ENCODE results near the gene LNX1.

The LNX1 gene

DNA sequence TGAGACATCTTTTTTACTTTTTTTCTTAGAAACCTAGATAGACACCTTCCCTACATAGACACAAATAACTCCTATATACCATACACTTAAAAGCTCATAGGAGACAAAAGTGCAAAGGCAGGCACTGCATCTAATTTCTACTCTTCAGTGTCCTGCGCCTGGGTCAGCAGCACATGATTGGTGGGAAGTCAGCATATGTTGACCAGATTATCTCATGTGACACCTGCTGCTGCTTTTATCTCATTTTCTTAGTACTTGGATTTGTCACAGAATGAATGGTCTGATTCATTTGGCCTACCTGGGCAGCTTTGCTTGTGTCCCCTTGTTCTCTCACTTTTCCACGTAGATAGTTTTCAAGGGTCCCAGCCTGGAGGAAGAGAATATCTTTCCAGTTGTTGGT lies 24.9 kb upstream of the LNX1 start:
- H3K27me3 Mint-ChIP-seq (ENCODE audit: low read depth) = no peaks in the 10 kb centered on the region
- H3K4me1 Mint-ChIP-seq (ENCODE audit: low read depth) = no peaks in the 10 kb centered on the region
- H3K4me3 Mint-ChIP-seq = no peak overlapping the region
- H3K9me3 Mint-ChIP-seq = no peaks in the 10 kb centered on the region
- H3K36me3 Mint-ChIP-seq (ENCODE audit: low read depth) = no peaks in the 10 kb centered on the region
- no peak overlapping the region for H3K27ac Mint-ChIP-seq
- DNase-seq (ENCODE audit: low spot score) = no peak

DNA sequence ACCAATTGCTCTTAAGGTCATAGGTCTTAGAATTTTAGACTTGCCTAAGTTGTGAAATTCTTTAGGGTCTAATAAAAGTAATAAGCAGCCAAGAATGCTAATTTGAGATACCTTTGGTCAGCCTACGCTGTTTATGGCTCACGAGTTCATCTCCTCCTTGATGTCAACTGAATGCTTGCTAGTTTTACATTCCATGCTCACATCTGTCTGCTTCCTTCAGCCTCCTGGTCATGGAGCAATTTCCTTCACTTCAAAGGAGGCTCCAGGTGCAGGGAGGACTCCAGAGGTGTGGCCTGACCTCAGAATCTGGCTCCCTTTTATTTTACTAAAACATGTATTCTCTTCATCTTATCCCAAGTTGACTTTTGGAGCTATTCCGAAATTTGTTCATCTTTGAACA lies 23.3 kb upstream of the LNX1 start:
- H3K4me1 Mint-ChIP-seq (ENCODE audit: low read depth) = no peaks in the 10 kb centered on the region
- no peaks in the 10 kb centered on the region for H3K27me3 Mint-ChIP-seq (ENCODE audit: low read depth)
- DNase-seq (ENCODE audit: low spot score) = no peak
- no peak overlapping the region for H3K27ac Mint-ChIP-seq
- H3K9me3 Mint-ChIP-seq = no peaks in the 10 kb centered on the region
- H3K36me3 Mint-ChIP-seq (ENCODE audit: low read depth) = no peaks in the 10 kb centered on the region
- no peak overlapping the region for H3K4me3 Mint-ChIP-seq

DNA sequence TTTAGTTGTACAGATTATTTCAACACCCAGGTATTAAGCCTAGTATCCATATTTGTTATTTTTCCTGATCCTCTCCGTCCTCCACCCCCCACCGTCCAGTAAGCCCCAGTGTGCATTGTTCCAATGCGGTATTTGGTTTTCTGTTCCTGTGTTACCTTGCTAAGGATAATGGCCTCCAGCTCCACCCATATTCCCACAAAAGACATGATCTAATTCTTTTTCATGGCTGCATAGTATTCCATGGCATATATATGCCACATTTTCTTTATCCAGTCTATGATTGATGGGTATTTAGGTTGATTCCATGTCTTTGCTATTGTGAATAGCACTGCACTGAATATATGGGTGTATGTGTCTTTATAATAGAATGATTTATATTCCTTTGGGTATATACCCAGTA lies 22.1 kb upstream of the LNX1 start:
- no peak for DNase-seq (ENCODE audit: low spot score)

DNA sequence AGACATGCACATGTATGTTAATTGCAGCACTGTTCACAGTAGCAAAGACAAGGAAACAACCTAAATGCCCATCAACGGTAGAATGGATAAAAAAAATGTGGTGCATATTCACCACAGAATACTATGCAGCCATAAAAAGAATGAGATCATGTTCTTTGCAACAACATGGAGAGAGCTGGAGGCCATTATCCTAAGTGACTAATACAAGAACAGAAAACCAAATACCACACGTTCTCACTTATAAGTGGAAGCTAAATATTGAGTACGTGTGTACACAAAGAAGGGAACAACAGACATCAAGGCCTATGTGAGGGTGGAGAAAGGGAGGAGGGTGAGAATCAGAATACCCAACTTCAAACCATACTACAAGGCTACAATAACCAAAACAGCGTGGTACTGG lies 17.4 kb upstream of the LNX1 start:
- Mint-ChIP-seq H3K36me3 (ENCODE audit: low read depth) (no peaks in the 10 kb centered on the region), H3K9me3 (no peaks in the 10 kb centered on the region), H3K4me3 (no peak overlapping the region), H3K4me1 (ENCODE audit: low read depth) (no peaks in the 10 kb centered on the region), H3K27me3 (ENCODE audit: low read depth) (no peaks in the 10 kb centered on the region), H3K27ac (no peak overlapping the region)
- no peak for DNase-seq (ENCODE audit: low spot score)

More for the DNA sequence above, 22.1 kb upstream of the LNX1 start:
- Mint-ChIP-seq H3K27me3 (ENCODE audit: low read depth) (no peaks in the 10 kb centered on the region), H3K4me3 (no peak overlapping the region), H3K9me3 (no peaks in the 10 kb centered on the region), H3K27ac (no peak overlapping the region), H3K36me3 (ENCODE audit: low read depth) (no peaks in the 10 kb centered on the region), H3K4me1 (ENCODE audit: low read depth) (no peaks in the 10 kb centered on the region)

DNA sequence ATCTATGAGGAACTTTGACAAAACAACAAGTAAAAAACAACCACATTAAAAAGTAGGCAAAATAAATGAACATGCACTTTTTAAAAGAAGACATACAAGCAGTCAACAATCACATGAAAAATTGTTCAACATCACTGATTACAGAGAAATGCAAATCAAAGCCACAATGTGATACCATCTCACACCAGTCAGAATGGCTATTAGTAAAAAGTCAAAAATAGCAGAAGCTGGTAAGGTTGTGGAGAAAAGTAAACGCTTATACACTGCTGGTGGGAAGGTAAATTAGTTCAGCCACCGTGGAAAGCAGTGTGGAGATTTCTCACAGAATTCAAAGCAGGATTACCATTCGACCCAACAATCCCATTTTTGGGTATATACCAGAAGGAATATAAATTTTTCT lies 17.0 kb upstream of the LNX1 start:
- Mint-ChIP-seq H3K27me3 (ENCODE audit: low read depth) (no peaks in the 10 kb centered on the region), H3K36me3 (ENCODE audit: low read depth) (no peaks in the 10 kb centered on the region), H3K4me1 (ENCODE audit: low read depth) (no peaks in the 10 kb centered on the region), H3K4me3 (no peak overlapping the region), H3K9me3 (no peaks in the 10 kb centered on the region), H3K27ac (no peak overlapping the region)
- no peak for DNase-seq (ENCODE audit: low spot score)

DNA sequence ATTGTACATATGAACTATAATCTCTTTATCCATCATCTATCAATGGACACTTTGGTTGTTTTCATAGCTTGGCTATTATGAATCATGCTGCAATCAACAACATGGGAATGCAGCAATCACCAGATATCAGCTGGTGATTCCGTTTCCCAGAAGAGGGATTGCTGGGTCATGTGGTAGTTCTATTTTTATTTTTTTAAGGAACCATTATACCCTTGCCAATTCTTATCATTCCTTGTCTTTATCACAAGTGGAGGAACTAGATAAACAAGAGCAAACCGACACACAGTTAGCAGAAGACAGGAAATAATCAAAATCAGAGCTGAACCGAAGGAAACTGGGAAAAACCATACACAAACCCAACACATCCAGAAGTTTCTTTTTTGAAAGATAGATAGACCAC lies 14.5 kb upstream of the LNX1 start:
- Mint-ChIP-seq H3K27ac (no peak overlapping the region), H3K4me3 (no peak overlapping the region), H3K36me3 (ENCODE audit: low read depth) (no peaks in the 10 kb centered on the region), H3K4me1 (ENCODE audit: low read depth) (no peaks in the 10 kb centered on the region), H3K27me3 (ENCODE audit: low read depth) (no peaks in the 10 kb centered on the region), H3K9me3 (no peaks in the 10 kb centered on the region)
- no peak for DNase-seq (ENCODE audit: low spot score)

DNA sequence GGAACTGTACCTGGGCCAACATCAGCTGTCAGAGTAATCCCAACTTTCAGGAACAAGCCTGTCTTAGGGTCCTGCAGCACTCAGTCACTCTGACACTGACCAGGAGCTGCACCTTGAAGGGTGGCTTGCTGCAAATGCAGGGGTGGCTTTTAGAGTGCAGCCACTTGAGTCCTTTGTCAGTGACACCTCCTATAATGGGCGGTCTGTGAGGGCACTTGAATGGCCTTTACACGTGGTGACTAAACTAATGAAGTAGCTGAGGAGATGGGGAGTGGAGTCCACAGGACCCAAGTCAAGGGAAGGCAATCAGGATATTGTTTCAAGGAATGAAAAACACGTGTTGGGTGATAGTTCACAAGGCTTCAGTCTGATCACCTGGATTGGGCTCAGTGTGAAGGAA lies 11.1 kb upstream of the LNX1 start:
- Mint-ChIP-seq H3K4me3 (no peak overlapping the region), H3K27ac (no peak overlapping the region), H3K4me1 (ENCODE audit: low read depth) (no peaks in the 10 kb centered on the region), H3K9me3 (no peaks in the 10 kb centered on the region), H3K36me3 (ENCODE audit: low read depth) (no peaks in the 10 kb centered on the region), H3K27me3 (ENCODE audit: low read depth) (no peaks in the 10 kb centered on the region)
- no peak for DNase-seq (ENCODE audit: low spot score)

DNA sequence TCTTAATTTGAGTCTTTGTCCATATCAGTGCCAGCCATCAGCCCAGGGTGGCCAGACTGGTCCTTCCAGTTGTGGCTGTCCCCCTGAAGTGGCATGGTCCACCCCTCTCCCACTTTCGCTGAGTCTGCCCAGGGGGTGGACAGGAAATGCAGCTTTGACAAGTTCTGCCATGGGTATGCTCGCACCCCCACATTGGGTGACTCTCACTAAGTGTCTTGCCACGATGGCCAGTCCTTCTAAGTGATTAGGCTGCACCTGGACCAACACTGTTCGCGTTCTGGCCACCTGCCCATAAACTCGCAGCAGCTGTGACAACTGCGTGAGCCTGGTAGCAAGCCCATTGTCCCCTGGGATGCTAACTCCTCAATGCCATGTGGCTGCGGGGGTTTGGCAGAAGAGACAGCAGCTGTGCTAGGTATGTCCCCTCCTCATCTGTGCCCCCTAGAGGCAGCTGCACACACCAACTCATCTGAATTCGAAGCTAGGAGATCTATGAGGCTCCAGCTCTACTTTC lies 10.0 kb upstream of the LNX1 start:
- no peaks in the 10 kb centered on the region for H3K36me3 Mint-ChIP-seq (ENCODE audit: low read depth)
- H3K27ac Mint-ChIP-seq = no peak overlapping the region
- no peaks in the 10 kb centered on the region for H3K9me3 Mint-ChIP-seq
- no peak overlapping the region for H3K4me3 Mint-ChIP-seq
- no peaks in the 10 kb centered on the region for H3K4me1 Mint-ChIP-seq (ENCODE audit: low read depth)
- no peak for DNase-seq (ENCODE audit: low spot score)
- H3K27me3 Mint-ChIP-seq (ENCODE audit: low read depth) = no peaks in the 10 kb centered on the region

DNA sequence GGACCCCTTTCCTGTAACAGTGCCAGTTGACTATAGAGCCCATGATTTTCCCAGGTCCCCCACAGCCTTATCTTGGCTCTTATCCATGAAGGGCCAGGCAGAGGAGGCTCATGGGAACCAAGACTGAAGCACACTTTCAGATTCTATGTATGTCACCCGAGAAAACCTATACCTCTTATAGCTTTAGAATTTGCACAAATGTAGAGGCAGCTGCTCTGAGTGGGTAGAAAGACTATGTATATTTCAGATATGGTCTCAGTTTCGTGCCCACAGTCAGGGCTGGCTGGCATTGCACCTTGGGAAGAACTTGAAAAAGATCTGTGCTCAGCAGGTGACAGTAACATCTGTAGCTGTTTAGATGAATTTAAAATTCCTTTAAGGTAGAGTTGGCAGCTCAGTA lies 8.3 kb upstream of the LNX1 start:
- no peaks in the 10 kb centered on the region for H3K9me3 Mint-ChIP-seq
- no peaks in the 10 kb centered on the region for H3K36me3 Mint-ChIP-seq (ENCODE audit: low read depth)
- H3K4me1 Mint-ChIP-seq (ENCODE audit: low read depth) = no peaks in the 10 kb centered on the region
- no peak for DNase-seq (ENCODE audit: low spot score)
- no peak overlapping the region for H3K4me3 Mint-ChIP-seq
- no peaks in the 10 kb centered on the region for H3K27me3 Mint-ChIP-seq (ENCODE audit: low read depth)
- H3K27ac Mint-ChIP-seq = no peak overlapping the region

DNA sequence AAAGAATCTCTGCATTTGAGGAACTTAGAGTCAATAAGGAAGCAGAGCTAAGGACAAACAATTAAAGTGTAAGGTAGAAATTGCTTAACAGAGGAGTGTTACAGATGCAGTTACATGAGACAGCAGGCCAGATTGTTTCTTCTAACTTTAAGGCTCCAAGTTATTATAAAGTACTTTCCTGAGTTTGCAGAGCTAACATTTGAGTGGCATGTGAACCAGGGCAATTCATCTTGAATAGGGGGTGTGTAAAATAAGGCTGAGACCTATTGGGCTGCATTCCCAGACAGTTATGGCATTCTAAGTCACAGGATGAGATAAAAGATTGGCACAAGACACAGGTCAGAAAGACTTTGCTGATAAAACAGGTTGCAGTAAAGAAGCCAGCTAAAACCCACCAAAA lies 7.6 kb upstream of the LNX1 start:
- H3K4me3 Mint-ChIP-seq = no peak overlapping the region
- no peaks in the 10 kb centered on the region for H3K9me3 Mint-ChIP-seq
- no peak overlapping the region for H3K27ac Mint-ChIP-seq
- no peaks in the 10 kb centered on the region for H3K27me3 Mint-ChIP-seq (ENCODE audit: low read depth)
- no peaks in the 10 kb centered on the region for H3K36me3 Mint-ChIP-seq (ENCODE audit: low read depth)
- DNase-seq (ENCODE audit: low spot score) = no peak
- H3K4me1 Mint-ChIP-seq (ENCODE audit: low read depth) = no peaks in the 10 kb centered on the region

DNA sequence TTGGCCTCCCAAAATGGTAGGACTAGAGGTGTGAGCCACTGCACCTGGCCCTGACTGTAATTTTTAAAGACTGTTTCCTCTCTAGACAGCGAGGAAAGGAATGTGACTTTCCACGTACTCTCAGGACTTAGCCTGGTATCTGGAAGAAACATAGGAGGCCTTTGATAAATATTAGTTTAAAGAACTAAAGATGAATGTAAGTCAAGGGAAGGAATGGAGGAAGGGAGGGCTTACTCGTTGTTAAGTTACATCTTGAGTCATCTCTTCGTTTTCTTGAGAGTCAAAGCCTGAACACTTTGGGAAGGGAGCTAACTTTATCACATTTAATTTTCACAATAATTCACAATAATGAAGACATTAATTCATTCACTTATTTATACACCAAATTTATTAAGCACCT lies 7.2 kb upstream of the LNX1 start:
- no peak for DNase-seq (ENCODE audit: low spot score)
- Mint-ChIP-seq H3K4me3 (no peak overlapping the region), H3K4me1 (ENCODE audit: low read depth) (no peaks in the 10 kb centered on the region), H3K27me3 (ENCODE audit: low read depth) (no peaks in the 10 kb centered on the region), H3K9me3 (no peaks in the 10 kb centered on the region), H3K27ac (no peak overlapping the region), H3K36me3 (ENCODE audit: low read depth) (no peaks in the 10 kb centered on the region)

DNA sequence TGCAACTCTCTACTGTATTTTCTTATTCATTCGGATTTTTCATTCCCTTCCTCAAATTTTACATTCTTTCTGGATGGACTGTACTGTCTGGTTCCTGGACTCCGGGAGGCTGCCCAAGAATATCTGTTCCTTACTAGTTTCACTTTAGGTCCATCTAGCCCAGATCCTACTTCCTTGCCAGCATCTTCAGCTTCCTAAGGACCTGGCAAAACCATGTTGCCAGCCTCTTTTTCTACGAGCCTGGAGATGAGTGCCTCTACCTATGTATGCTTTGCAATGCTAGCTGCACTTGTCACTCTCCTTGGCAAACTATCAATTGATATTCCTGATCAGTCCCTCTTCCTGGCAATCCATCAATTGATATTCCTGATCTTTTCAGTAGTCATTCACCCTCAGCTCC lies 5.6 kb upstream of the LNX1 start:
- H3K27ac Mint-ChIP-seq = no peak overlapping the region
- H3K4me1 Mint-ChIP-seq (ENCODE audit: low read depth) = no peaks in the 10 kb centered on the region
- no peak overlapping the region for H3K4me3 Mint-ChIP-seq
- H3K27me3 Mint-ChIP-seq (ENCODE audit: low read depth) = peaks cover 8% of the 10 kb centered on the region
- no peaks in the 10 kb centered on the region for H3K36me3 Mint-ChIP-seq (ENCODE audit: low read depth)
- no peak for DNase-seq (ENCODE audit: low spot score)
- no peaks in the 10 kb centered on the region for H3K9me3 Mint-ChIP-seq

DNA sequence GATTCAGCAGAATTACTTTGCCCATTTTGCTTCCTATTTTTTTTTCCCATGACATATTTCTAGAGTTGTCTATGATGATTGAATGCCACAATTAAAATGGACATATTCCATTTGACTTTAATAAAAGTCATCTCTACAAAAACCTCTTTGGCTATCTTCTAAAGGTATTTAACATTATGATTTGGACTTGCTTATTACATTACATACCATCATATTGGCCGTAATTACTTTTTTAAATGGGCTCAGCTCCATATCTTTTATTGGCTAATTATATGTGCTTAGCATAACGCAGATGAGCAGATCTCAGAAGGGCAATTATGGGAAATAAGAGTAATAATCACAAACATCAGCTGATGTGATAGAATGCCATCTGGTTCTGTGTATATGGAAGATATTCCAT lies 4.5 kb upstream of the LNX1 start:
- peaks cover 2% of the 10 kb centered on the region for H3K4me1 Mint-ChIP-seq (ENCODE audit: low read depth)

DNA sequence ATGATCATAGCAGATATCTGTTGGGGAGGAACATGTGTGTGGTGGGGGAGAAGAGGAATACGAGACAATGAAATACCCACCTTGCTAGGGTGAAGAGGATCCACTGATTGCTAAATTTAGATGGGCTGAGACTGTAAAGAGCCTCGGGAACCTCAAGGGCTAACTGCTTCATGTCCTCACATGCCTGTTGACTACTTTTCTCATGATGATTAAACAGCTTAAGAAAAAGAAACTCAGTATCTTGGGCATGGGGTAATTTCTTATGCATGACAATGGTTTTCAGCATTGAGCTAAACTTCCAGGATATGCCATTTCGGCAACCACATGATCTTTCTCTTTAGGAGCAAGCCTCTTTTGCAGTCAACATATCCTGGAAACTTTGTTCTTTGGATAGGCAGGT lies 3.9 kb upstream of the LNX1 start:
- H3K4me1 Mint-ChIP-seq (ENCODE audit: low read depth) = peaks cover 2% of the 10 kb centered on the region

More for the DNA sequence above, 4.5 kb upstream of the LNX1 start:
- no peak overlapping the region for H3K27ac Mint-ChIP-seq
- H3K9me3 Mint-ChIP-seq = no peaks in the 10 kb centered on the region
- peaks cover 19% of the 10 kb centered on the region for H3K27me3 Mint-ChIP-seq (ENCODE audit: low read depth)
- no peaks in the 10 kb centered on the region for H3K36me3 Mint-ChIP-seq (ENCODE audit: low read depth)
- DNase-seq (ENCODE audit: low spot score) = no peak
- H3K4me3 Mint-ChIP-seq = no peak overlapping the region

DNA sequence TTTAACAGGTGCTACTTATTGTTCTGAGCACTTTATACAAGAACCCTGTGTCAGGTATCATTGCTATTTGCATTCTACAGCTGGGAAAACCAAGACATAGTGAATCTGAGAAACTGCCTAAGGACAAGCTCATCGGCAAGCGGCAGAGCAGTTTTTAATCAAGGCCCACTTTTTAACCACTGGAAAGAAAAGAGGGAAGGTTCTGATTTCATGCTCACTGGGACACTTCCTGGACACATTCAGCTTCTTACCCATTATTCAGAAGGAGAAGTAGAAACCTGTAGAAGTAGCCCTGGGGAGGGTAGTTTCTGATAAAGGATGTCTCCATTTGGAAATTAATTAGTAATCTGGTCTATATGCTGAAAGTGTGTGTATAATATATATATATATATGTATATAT lies 2.5 kb upstream of the LNX1 start:
- H3K27ac Mint-ChIP-seq = no peak overlapping the region
- H3K4me3 Mint-ChIP-seq = no peak overlapping the region
- peaks cover 2% of the 10 kb centered on the region for H3K4me1 Mint-ChIP-seq (ENCODE audit: low read depth)
- peaks cover 28% of the 10 kb centered on the region for H3K27me3 Mint-ChIP-seq (ENCODE audit: low read depth)
- no peaks in the 10 kb centered on the region for H3K36me3 Mint-ChIP-seq (ENCODE audit: low read depth)
- no peak for DNase-seq (ENCODE audit: low spot score)
- H3K9me3 Mint-ChIP-seq = no peaks in the 10 kb centered on the region

More for the DNA sequence above, 3.9 kb upstream of the LNX1 start:
- Mint-ChIP-seq H3K27ac (no peak overlapping the region), H3K27me3 (ENCODE audit: low read depth) (peaks cover 25% of the 10 kb centered on the region), H3K9me3 (no peaks in the 10 kb centered on the region), H3K36me3 (ENCODE audit: low read depth) (no peaks in the 10 kb centered on the region), H3K4me3 (no peak overlapping the region)
- DNase-seq (ENCODE audit: low spot score) = no peak
